GM12891 (cell line): ENCODE data around the gene FAM177B.

ENCODE experiments used
- PAX5 ChIP-seq: IDR thresholded peaks from 2 replicates; pipeline ENCODE4 v1.6.1; 2011; ENCODE audit warnings: low read length, moderate library complexity, mild to moderate bottlenecking; ENCODE audit not compliant: insufficient read depth, severe bottlenecking
- POLR2A ChIP-seq: IDR thresholded peaks from 2 replicates; pipeline ENCODE4 v1.6.1; 2011; ENCODE audit warnings: low read depth, low read length, control low read depth
- POLR2AphosphoS5 ChIP-seq: IDR thresholded peaks from 2 replicates; pipeline ENCODE4 v1.6.1; 2011; ENCODE audit warnings: low read depth, low read length, control low read depth
- POU2F2 ChIP-seq: IDR thresholded peaks from 2 replicates; pipeline ENCODE4 v1.6.1; 2011; ENCODE audit warnings: low read depth, mild to moderate bottlenecking, control low read depth, low read length, moderate library complexity
- SPI1 ChIP-seq: IDR thresholded peaks from 2 replicates; pipeline ENCODE4 v1.6.1; 2011; ENCODE audit warnings: low read depth, low read length, control low read depth

- no peak for TF ChIP-seq SPI1
- no peak for TF ChIP-seq POLR2AphosphoS5
- no peak for TF ChIP-seq POLR2A
- no peak for TF ChIP-seq POU2F2
- no peak for TF ChIP-seq PAX5
Observed at GRCh38 chr1:222759451-222760035, 22.5 kb downstream of the FAM177B start.
